ENCODE data around the gene CCDC178. TPM values are rescaled to one million over a fixed set of nuclear protein-coding genes. Genes with fewer than 3 reads are reported as not detected.
A peak's percentile ranks its signal among the peaks of the same experiment; 100 is the strongest.

Gene CCDC178
- total RNA-seq, 1 donor: 0.72 TPM

GRCh38 chr18:33014060-33014796 lies 426.3 kb downstream of the CCDC178 start:
- TF ChIP-seq CTCF (IDR thresholded peaks at IDR 0.05; ENCODE audit: insufficient read depth, low read length): no peak
- DNase-seq (ENCODE audit: low read depth): no peak
- H3K4me3 ChIP-seq (ENCODE audit: low read depth, low read length): no peak overlapping the region

- DNase-seq (ENCODE audit: low read depth): no peak
- no peak for TF ChIP-seq CTCF (IDR thresholded peaks at IDR 0.05; ENCODE audit: insufficient read depth, low read length)
- no peak overlapping the region for H3K4me3 ChIP-seq (ENCODE audit: low read depth, low read length)
Measured at GRCh38 chr18:33010149-33010548, 430.4 kb downstream of the CCDC178 start.

GRCh38 chr18:32998921-32999320 lies 441.6 kb downstream of the CCDC178 start:
- TF ChIP-seq CTCF (IDR thresholded peaks at IDR 0.05; ENCODE audit: insufficient read depth, low read length): no peak
- no peak overlapping the region for H3K4me3 ChIP-seq (ENCODE audit: low read depth, low read length)
- no peak for DNase-seq (ENCODE audit: low read depth)

- no peak for TF ChIP-seq CTCF (IDR thresholded peaks at IDR 0.05; ENCODE audit: insufficient read depth, low read length)
- no peak for DNase-seq (ENCODE audit: low read depth)
- H3K4me3 ChIP-seq (ENCODE audit: low read depth, low read length): no peak overlapping the region
Measured at GRCh38 chr18:32998285-32998684, 442.2 kb downstream of the CCDC178 start.

- H3K4me3 ChIP-seq (ENCODE audit: low read depth, low read length): no peak overlapping the region
- TF ChIP-seq CTCF (IDR thresholded peaks at IDR 0.05; ENCODE audit: insufficient read depth, low read length): no peak
- peak; percentile 2 for DNase-seq (ENCODE audit: low read depth)
Measured at GRCh38 chr18:32983721-32984120, 456.8 kb downstream of the CCDC178 start.

- TF ChIP-seq CTCF (IDR thresholded peaks at IDR 0.05; ENCODE audit: insufficient read depth, low read length): no peak
- no peak for DNase-seq (ENCODE audit: low read depth)
- H3K4me3 ChIP-seq (ENCODE audit: low read depth, low read length): no peak overlapping the region
Measured at GRCh38 chr18:32980896-32981295, 459.6 kb downstream of the CCDC178 start.

- no peak overlapping the region for H3K4me3 ChIP-seq (ENCODE audit: low read depth, low read length)
- no peak for TF ChIP-seq CTCF (IDR thresholded peaks at IDR 0.05; ENCODE audit: insufficient read depth, low read length)
- DNase-seq (ENCODE audit: low read depth): no peak
Measured at GRCh38 chr18:32975501-32975900, 465.0 kb downstream of the CCDC178 start.
